SK-N-MC (cell line): ENCODE results near the gene MAN1C1.

Experiments
- EZH2 ChIP-seq: fragments of 200-600 bp; sonication (generic); IDR thresholded peaks from one replicate; pipeline ENCODE4 v1.6.1; 2017; ENCODE audit warnings: antibody characterized with exemption
- FOXP2 ChIP-seq: optimal IDR thresholded peaks from 2 replicates; pipeline ENCODE3; 2011; ENCODE audit warnings: mild to moderate bottlenecking, moderate library complexity; ENCODE audit not compliant: insufficient read depth; ENCODE audit errors: extremely low read length, control extremely low read depth
- POLR2AphosphoS5 ChIP-seq: IDR thresholded peaks from 2 replicates; pipeline ENCODE4 v1.6.1; 2012; ENCODE audit warnings: mild to moderate bottlenecking, low read depth, low read length, borderline replicate concordance

- TF ChIP-seq EZH2, result no peak
- TF ChIP-seq POLR2AphosphoS5, result no peak
- no peak for TF ChIP-seq FOXP2
Observed at GRCh38 chr1:25797939-25798338, 181.3 kb downstream of the MAN1C1 start.
